ENCODE data around the gene RANGAP1.
A peak's percentile ranks its signal among the peaks of the same experiment; 100 is the strongest.
"Not testable (repeated sequence)": the region's sequence is repeated elsewhere in the genome, so short reads cannot be mapped to it uniquely, and the experiment has no call there.

The RANGAP1 gene

DNA sequence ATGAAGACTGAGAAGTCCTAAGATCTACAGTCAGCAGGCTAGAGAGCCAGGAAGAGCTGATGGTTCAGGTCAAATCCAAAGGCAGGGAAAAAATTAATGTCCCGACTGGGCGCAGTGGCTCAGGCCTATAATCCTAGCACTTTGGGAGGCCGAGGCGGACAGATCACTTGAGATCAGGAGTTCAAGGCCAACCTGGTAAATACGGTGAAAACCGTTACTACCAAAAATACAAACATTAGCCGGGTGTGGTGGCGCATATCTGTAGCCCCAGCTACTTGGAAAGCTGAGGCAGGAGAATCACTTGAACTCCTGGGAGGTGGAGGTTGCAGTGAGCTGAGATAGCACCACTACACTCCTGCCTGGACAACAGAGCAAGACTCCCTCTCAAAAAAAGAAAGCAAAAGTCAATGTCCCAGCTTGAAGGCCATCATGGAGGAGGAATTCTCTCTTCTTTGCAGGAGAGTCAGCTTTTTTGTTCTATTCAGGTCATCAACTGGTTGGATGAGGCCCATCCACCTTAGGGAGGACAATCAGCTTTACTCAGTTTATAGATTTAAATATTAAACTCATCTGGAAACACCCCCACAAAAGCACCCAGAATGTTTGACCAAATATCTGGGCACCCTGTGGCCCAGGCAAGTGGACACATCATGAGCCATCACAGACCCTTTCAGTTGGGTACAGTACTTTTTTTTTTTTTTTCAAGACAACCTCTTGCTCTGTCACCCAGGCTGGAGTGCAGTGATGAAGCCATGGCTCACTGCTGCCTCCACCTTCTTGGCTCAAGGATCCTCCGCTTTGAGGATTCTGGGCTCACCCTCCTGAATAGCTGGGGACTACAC lies 11.1 kb upstream of the RANGAP1 start:
- no peak for DNase-seq

DNA sequence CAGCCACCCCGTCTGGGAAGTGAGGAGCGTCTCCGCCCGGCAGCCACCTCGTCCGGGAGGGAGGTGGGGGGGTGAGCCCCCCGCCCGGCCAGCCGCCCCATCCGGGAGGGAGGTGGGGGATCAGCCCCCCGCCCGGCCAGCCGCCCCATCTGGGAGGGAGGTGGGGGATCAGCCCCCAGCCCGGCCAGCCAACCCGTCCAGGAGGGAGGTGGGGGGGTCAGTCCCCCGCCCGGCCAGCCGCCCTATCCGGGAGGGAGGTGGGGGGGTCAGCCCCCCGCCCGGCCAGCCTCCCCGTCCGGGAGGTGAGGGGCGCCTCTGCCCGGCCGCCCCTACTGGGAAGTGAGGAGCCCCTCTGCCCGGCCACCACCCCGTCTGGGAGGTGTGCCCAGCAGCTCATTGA lies 8.8 kb upstream of the RANGAP1 start:
- not testable (repeated sequence) for DNase-seq

DNA sequence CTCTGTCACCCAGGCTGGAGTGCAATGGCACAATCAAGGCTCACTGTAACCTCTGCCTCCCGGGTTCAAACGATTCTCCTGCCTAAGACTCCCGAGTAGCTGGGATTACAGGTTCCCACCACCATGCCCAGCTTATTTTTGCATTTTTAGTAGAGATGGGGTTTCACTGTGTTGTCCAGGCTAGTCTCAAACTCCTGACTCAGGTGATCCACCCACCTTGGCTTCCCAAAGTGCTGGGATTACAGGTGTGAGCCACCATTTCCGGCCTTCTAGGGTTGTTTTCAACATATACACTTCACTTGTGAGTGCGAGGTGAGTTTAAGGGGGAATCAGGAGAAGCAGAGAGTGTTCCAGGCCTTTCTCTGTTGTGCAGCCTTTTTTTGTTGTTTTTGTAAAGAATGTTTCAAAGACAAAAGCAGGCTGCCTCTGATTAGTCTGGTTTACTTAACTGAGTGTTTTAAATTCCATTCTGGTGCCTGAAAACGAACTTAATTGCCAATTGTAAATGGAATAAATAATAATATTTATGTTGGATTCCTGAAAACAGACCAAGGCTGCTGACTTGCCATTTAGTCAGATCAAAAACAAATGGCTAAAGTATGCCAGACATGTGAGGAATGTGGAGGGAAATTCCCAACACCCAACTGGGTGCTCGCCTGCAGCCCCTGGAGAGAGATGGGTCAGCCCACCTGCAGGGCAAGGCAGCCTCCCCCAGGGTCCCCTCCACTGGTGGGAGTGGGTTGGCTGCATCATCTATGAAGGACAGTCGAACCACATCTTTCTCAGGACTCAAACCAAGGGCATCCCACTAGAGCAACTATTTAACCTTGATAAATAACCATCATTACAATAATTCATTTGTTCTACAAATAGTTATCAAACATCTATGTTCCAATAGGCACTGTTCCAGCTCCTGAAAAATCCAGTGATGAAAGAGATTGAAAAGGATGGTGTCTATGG lies 4.6 kb upstream of the RANGAP1 start:
- DNase-seq = no peak

DNA sequence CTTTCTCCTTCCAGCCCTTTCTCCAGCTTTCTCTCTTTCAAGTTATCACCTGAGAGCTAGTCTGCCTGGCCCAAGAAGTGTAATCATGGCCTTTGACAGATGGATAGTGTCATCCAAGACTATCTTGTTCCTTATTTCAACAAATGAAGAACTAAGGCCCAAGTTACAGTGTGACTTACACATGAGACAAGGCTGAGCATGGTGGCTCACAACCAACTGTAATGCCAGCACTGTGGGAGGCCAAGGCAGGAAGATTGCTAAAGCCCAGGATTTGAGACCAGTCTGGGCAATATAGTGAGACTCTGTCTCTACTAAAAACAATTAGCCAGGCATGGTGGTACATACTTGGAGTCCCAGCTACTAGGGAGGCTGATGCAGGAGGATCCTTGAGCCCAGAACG lies 3.7 kb upstream of the RANGAP1 start:
- no peak for DNase-seq

DNA sequence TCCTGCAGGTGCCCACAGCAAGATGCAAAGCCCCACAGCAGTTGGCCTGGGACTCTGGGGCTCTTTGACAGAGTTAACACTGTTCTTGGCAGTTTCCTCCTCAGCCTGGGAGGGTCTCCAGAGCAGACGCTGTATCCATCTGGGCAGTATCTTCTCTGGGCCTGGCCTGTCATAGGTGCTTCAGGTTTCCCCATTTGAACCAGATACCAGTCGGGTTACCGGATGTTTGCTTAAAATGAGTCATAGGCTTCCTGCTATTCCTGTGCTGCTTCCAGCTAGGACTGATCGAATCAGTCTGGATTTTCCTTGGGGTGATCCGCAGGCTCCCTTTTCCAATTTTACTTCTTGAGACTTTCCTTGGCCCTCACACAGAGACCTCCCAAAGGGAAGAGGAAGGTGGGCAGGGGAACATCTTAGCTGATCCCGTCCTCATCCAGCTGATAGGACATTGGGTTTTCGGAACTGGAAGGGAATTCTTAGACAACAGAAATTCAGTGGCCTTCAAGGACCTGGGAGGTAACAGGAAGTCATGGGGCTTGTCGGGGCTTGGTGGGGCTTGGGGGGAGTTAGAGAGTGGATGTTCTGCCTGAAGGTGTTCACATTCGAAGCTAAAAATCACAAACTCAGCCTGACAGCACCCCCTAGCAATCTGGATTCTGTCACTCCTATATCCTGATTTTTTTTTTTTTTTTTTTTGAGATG lies 2.4 kb upstream of the RANGAP1 start:
- DNase-seq = no peak

DNA sequence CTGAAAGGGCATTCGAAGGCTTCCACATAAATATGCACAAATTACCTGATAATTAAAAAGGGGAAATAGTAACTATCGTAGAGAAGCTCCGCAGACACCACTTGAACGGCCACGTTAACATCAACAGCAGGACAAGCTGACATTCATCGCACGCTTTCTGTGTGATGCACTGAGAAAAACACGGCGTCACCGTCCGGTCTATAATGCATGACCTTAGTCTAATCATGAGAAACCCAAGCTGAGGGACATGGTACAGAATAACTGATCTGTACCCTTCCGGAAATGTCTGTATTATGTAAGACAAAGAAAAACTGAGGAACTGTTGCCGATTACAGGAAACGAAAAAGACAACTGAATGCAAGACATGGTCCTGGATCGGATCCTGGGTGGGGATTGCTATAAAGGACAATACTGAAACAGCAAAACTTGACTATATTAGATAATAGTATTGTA lies 678 bp upstream of the RANGAP1 start:
- DNase-seq = no peak

DNA sequence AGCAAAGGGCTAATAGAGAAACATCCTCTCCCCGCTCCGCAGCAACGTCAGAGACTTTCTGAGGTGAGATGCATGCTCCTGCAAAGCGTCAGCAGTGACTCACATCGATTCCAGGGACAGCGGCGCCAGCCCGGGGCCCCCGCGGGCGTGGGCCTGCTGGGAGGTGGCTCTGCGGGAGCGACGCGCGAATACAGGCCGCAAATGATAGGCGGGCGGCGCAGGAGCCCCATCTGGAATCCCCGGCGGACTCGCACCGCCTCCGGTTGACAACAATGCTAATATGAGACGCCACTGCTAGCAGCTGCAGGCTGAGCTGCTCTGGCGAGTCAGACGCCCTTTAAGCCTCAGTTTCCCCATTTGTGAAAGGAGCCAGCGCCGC lies 557 bp downstream of the RANGAP1 start:
- DNase-seq = peak in 1 of 2 experiments; percentile 47

DNA sequence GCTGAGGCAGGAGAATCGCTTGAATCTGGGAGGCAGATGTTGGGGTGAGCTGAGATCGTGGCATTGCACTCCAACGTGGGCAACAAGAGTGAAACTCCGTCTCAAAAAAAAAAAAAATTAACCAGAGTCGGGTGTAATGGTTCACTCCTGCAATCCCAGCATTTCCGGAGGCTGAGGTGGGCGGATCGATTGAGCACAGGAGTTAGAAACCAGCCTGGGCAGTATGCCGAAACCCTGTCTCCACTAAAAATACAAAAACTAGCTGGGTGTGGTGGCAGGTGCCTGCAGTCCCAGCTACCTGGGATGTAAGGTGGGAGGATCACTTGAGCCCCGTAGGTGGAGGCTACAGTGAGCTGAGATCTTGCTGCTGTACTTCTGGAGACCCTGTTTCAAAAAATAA lies 1.5 kb downstream of the RANGAP1 start:
- DNase-seq = no peak

DNA sequence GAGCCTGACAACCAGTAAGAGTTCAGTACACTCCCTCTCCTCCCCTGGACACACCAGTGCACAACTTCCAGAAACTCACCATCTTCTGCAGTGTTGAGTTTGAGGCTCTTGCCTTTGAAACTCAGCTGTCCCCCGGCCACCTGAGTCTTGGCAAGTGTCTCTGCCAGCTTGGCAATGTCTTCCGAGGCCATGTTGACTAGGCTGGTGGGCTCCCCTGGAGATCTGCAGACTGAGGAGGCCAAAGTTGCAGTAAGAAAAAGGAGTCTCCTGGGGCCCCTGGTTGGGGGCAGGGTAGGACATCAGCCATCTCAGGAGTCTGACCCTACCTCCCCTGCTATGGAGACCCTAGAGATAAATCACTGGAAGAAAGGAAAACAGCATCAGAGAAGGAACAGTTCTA lies 5.1 kb downstream of the RANGAP1 start:
- DNase-seq = no peak

DNA sequence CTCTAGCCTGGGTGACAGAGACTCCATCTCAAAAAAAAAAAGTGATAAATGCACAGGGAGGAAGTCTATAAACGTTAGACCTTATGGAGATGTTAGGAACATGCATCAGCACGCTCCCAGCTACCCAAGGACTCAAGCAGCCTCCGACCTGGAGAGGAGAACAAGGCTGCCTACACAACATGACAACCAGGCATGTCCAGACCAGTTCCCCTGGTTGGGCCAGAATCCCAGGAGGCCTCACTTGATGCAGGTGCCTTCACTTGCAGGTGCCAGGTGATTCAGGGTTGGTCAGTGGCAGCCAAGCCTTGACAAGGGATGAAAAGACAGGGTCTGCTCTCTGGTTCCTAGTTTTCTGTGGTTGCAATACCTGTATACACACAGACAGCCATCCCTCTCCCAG lies 5.9 kb downstream of the RANGAP1 start:
- no peak for DNase-seq

DNA sequence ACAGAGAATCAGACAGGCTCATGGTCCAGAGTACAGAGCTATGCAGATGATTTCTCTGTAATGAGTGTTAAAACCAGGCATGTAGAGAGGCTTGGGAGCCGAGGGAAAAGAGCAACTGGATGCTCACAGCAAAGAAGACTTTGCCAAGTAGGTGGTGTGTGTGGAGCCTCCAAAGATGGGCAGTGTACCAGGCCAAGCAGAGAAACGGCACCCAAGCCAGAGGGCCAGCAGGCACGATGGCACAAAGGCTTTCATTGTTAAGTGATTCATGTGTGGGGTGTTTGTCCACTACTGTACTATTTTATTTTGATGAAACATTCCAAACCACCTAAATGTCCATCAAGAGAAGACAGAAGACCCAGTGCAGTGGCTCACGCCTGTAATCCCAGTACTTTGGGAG lies 11.1 kb downstream of the RANGAP1 start:
- no peak for DNase-seq

DNA sequence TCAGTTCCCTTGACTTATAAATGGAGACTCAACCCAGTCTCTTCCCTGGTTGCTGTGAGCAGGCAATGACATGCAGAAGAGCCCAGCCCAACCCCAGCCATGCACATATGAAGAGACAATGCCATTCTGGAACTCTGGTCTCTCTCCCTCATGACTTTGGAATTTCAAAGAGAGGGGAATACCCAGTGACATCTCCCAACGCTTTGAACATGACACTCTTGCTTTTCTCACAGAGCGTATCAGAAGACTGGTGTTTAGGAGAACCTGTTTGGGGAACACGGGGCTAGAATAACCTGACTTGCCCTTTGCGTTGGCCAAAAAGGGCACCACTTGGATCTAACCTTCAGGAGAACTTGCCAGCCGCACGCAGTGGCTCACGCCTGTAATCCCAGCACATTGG lies 12.9 kb downstream of the RANGAP1 start:
- DNase-seq = no peak

DNA sequence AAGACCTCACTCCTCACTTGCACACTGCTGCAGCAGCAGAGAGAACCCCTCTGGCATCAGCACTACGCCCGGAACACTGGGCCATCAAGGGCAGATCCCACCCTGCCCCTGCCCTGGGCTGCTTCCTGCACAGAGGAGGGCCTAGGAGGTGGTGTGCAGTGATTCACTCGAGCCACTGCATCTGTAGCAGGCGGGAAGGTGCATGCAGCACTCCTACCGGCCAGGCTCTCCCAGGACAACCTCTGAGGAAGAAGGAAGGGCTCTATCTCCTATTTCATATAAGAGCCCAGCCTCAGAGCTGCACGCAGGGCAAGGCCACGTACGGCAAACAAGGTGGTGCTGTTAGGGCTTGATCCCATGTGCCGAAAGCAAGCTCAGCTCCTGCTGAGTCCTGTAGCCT lies 14.2 kb downstream of the RANGAP1 start:
- DNase-seq = no peak

DNA sequence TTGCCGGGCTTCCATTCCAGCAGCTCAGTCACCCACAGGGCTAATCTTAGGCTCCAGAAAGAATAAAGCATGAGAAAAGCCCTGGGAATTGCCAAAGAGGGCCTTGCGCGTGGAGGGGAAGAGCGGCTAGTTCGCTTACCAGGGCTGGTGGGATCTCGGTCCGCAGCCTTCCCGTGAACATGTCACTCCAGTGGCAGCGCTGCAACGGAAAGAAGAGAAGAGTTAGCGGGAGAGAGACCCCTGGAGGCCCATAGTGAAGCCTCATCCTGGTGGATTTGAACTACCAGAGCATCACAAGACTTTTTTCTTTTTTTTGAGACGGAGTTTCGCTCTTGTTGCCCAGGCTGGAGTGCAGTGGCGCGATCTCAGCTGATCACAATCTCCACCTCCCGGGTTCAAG lies 18.0 kb downstream of the RANGAP1 start:
- no peak for DNase-seq

DNA sequence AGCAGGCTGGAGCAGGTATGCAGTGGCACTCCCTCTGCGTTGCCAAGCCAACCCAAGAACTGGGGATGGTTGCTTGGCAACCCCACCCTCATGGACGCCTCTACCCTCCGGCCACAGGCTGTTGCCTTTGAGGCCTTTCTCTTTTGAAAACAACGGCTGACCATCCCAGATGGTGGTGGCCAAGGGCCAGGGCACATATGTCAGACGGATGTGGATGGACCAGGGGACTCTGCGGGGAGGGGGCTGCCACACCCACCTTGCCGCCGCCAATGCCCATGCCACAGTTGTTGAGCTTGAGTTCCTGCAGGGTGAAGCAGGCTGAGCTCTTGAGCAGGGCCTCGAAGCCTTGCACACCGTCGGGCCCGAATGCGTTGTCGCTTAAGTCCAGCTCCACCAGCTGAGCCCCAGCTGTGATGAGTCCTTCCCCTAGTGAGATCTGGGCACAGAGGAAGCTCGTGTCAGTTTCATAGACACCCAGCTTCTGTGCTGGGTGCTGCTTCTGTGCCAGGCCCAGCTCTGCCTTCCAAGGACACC lies 21.5 kb downstream of the RANGAP1 start:
- DNase-seq = no peak

DNA sequence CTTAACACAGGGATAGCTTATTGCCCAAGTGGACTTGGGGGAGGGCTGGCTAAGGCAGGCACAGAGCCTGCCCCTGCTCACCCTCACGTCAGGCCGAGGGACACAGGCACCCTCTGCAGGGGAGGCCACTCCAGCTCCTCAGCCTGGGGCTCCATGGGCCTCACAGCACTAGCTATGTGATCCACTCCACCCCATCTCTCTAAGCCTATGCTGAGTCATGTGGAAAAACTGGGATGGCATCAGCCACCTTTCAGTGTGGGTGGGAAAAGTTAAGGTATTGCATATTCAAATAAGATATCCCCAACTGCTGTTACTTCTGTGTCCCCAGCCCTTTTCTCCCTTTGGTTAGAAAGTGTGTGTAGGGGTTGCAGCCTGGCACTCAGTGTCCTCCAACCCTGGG lies 22.3 kb downstream of the RANGAP1 start:
- no peak for DNase-seq

DNA sequence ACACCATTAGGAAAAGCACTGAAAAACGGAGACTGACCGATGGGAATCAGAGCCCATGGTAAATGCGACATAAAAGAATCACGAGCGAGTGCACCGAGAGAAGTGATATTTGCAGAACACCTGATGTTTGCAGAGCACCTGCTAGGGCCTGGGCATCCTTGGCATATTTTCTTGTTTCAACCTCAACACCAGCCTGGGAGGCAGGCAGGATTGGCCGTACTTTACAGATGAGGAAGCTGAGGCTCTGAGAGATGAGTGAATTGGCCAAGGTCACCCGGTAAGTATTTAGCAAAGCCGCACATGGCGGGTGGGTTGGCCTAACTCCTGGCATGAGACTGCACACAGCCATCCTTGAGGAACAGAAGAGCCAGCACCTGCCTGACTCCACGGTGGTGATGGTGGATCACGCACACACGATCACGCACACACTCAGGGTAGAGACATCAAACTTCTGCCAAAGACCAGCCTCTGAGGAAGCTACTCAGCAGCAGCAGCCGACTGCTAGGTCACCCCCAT lies 23.7 kb downstream of the RANGAP1 start:
- DNase-seq = no peak

DNA sequence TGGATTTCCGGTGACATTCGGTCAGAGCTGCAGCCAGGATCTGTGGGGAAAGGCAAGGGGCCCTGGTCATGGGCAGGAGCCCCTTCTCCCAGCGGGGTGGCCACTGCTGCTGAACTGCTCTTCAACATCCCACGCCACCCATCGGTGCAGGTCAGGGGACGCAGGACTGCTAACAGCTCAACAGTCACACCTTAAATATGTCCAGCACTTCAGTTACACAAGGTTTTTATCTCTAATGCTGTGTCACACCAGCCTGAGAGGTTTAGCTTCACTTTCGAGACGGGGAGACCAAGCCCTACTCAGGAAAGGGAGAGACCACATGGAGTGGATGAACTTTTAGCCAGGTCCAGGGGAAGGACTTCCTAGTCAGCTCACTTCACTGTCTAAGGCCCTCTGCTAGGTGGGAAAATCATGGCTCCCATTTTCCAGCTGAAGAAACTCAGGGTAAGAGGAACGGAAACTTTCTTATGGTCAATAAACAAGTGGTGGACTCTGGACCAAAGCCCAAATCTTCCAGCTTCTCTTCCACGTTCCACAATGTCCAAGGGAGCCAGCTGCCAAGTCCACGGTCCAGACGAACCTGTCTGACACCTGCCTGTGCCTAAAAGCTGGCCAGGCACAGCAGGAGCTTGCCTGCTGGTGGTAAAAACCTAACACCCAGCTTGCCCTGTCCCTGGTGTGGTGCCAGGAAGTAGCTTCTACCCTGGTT lies 24.3 kb downstream of the RANGAP1 start:
- DNase-seq = no peak

DNA sequence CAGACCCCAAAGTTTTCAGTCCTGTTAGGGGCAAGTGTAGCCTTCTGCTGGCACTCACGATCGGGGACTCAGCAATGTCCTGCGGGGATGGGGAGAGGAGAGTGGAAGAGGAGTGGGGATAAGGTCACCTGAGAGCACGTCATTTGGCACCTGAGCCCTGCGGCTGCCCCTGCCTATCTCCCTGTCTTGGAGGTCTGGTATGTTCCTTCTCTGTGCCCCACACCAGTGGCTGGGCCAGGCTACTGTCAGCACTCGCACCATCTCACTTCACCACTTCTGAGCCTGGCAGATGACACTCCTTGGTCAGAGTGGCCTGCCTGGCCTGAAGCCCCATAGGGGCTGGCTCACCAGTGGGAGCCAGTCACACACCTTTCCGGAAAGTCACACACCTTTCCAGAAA lies 25.1 kb downstream of the RANGAP1 start:
- no peak for DNase-seq

DNA sequence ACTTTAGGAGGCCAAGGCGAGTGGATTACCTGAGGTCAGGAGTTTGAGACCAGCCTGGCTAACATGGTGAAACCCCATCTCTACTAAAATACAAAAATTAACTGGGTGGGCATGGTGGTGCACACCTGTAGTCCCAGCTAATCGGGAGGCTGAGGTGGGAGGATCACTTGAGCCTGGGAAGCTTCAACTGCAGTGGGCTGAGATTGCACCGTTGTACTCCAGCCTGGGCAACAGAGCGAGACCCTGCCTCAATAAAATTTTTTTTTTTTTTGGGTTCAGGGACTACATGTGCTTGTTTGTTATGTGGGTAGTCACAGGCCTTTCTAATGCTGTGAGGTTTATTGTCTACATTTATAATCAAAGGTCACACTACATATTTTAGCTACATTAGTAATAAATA lies 26.2 kb downstream of the RANGAP1 start:
- not testable (repeated sequence) for DNase-seq

DNA sequence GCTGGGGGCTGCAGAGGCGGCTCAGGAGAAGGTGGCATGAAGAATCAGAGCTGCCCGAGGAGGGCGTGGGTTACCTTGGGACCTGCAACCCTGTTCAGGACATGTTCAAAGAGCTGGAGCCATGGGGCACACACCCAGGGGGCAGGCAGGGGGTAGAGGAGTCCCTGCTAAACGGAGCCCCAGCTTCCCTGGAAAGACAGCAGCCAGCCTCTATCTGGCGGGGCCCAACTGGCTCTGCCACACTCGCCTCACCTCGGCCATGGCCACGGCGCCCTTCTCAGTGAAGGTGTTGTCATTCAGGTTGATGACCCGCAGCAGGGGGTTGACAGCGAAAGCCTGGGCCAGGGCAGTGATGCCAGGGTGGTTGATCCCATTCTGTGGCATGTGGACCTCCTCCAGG lies 28.3 kb downstream of the RANGAP1 start:
- DNase-seq = no peak

Measured in NCI-H524 (cell line).